Middle frontal gyrus (tissue), 1 donor: ENCODE data around the gene SMG1.
"Not testable (repeated sequence)": the region's sequence is repeated elsewhere in the genome, so short reads cannot be mapped to it uniquely, and the experiment has no call there.

Experiments used
- DNase-seq: peaks from one replicate; pipeline ENCODE4 v3.0.0-alpha.2; 2015; ENCODE audit warnings: low spot score; ENCODE audit errors: extremely low spot score

The SMG1 gene

DNA sequence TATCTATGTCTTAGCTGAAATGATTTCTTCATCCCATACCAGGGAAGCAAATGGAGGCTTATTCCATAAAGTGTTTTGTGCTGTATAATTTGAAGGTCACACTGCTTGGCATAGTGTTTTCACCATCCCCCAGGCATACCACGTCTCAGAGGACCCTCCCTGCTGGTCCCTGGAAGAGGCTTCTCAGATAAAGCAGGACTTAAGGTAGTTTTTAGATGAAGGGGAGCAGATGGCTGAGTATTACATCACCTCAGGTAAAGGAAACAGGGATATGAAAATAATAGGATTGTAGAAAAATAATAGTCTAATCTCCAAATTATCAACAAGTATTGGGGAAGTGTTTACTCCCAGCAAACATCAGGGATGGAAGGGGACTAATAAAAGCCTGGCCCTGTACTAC, 7.3 kb upstream of the SMG1 start:
- DNase-seq, result no peak

DNA sequence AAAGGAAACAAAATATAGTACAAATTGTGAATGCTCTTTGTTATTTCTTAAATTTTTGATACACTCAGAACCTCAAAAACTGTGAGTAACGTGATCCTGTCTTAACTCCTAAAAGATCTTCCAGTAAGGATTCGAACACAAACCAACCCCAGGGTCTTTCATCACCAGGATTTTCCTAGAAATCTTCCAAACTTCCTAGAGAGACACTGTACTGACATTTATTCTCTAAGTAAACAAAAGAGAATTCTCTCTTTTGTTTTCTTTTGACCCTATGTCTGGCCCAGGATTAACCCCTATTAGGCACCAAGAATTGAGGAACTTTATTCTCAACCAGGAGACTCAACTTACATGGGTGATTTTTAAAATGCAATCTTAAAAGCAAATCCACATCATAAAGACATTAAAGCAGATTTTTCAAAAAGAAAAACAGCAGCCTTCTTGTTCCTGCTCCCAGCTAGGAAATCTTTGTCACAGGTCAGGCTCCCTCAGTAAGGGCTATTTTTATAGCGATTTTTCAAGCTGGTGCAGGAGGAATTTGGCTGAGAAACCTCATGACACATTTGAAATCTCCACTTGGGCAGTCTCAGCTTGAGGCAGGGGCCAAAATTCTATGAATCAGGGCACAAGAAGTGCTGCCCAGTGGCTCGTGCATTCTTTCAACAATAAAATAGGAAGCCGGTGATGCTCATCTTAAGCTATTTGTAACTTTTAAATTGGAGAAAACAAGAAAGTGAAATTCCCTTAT, 6.2 kb upstream of the SMG1 start:
- no peak for DNase-seq

DNA sequence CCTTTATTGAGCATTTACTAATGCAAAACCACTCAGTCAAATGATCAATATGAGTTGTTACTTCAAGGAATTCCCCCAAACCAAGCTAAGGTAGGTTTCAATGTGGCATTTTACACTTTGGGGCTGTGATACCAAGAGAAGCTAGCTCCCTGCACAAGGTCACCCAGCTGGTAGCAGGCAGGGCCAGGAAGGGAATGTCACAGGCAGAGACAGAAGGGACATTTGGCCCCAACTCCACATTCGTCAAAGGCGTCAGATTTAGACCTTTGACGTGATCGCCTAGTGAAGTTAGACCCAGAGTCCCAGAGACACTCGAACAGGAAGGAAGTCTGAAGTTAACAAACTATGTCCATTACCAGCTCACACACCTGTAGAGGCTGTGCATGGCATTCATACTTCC, 5.5 kb upstream of the SMG1 start:
- DNase-seq, result no peak

DNA sequence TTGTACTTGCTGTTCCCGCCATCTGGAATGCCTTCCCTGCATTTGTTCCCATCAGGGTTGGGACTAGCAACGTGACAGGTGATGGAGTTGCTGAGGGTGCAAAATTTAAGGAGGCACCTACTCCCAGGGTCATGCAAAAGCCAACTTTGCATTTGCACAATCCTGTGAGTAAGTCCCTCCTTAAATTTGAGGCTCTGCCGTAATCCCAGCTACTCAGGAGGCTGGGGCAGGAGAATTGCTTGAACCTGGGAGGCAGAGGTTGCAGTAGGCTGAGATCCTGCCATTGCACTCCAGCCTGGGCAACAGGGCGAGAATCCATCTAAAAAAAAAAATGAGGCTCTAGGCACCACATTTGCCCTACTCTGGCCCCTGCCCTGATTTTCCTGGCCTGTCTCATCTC, 3.9 kb upstream of the SMG1 start:
- not testable (repeated sequence) for DNase-seq

DNA sequence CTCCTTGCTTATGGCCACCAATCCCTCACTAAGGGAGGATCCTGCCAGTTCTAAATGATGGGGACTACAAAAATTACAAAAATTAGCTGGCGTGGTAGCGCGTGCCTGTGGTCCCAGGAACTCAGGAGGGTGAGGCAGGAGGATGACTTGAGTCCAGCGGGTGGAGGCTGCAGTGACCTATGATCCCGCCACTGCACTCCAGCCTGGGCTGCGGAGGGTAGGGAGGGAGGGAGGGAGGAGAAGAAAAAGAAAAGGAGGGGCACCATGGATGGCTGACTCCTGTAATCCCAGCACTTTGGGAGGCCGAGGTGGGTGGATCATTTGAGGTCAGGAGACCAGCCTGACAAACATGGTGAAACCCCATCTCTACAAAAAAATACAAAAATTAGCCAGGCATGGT, 1.9 kb upstream of the SMG1 start:
- DNase-seq, result not testable (repeated sequence)

DNA sequence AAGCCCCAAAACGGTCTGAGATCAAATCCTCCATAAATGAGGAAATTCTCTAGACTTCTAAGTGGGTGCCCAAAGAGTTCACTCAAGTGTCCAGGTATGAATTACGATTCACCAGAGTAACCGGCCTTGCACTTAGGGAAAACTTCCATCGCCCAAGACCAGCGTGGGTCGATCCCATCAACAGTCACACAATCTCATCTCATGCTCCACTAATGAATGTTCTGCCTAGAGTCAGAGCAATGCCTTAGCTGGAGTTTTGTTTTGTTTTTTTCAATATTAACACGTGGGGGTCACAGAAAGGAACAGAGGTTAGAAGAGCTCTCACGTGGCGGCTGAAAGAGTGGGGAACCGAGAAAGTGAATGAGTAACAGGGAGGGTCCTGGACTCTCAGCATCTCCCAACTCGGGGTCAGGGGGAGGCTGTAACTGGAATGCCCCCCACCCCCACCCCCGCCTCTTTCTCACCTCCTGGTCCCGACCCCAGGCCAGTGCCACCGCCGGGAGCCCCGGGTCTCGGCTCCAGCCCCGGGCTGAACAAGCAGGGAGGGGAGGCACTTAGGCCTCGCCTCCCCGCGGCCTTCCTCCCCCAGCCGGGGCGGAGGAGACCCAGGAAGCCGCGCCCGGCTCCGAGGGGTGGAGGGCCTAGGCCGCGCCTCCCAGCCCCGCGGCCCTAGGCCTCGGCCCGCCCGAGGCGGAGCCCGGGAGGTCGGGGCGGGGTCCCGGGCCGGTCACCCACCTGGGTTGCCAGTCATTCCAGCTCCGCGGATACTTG, 808 bp downstream of the SMG1 start:
- DNase-seq, result not testable (repeated sequence)

DNA sequence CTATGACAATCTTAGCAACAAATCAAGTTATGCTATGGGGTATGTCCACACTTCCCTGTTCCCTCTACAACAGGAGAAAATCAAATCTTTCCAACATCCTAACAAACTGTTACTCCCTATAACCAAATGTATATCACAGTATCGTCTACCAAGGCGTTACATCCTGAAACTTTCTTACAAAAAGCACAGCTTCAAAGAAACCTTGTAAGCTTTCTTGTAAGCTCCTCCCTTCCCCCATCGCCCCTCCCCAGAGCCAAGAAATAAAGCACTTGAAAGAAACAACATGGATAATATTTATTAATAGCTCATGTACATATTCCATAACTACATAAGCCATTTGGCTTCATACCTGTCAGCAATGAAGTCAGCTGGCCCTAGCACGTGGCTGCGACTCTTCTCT, 2.3 kb downstream of the SMG1 start:
- not testable (repeated sequence) for DNase-seq

DNA sequence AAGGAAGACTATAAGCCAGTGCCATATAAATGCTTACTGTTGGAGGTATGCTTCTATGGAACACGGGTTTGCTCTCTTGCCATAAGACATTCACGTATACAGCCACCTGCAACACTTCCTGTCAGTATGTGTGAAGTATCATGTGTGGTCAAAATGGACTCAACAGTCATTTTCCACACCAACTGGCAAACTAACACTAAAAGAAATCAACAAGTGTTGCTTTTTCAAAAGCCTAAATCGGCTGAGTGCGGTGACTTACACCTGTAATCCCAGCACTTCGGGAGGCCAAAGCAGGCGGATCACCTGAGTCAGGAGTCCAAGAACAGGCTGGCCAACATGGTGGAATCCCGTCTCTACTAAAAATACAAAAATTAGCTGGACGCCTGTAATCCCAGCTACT, 3.1 kb downstream of the SMG1 start:
- not testable (repeated sequence) for DNase-seq

DNA sequence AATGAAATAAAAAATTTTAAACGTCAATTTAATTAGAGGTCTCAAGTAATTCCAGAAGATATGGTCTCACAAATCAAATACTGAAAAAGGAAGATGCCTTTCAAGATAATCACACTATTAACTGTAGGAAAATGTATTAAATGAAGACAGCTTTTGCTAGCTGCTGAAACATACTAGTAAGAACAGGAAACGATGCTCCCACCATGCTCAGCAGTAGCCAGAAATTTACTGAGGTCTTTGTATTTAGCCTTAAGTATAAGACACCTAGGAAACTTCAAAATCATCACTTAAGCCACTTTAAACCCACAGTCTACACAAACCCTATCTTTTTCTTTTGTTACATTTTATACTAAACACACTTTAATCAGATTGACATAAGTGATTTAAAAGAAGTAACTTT, 16.6 kb downstream of the SMG1 start:
- DNase-seq, result not testable (repeated sequence)

DNA sequence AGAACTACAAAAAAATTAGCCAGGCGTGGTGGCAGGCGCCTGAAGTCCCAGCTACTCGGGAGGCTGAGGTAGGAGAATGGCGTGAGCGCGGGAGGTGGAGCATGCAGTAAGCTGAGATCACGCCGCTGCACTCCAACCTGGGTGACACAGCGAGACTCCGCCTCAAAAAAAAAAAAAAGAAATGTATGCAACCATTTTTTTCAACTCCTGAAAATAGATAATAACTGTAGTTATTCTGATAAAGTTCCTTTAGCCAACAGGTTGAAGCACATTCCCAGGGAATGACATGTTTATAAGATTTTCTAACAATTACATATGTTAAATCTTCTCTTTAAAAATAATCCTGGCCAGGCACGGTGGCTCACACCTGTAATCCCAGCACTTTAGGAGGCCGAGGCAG, 17.5 kb downstream of the SMG1 start:
- not testable (repeated sequence) for DNase-seq

DNA sequence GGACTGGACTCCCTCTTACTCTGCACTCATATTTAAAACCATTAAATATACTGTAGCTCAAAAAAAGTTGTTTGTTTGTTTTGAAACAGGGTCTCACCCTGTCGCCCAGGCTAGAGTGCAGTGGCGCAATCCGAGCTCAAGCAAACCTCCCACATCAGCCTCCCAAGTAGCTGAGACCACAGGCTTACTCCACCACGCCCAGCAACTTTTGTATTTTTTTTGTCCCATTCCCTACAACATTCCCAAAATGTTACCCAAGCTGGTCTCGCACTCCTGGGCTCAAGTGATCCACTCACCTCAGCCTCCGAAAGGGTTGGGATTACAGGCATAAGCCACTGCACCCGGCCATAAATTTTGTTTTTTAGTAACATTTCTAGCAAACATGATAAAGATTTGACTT, 23.4 kb downstream of the SMG1 start:
- not testable (repeated sequence) for DNase-seq

DNA sequence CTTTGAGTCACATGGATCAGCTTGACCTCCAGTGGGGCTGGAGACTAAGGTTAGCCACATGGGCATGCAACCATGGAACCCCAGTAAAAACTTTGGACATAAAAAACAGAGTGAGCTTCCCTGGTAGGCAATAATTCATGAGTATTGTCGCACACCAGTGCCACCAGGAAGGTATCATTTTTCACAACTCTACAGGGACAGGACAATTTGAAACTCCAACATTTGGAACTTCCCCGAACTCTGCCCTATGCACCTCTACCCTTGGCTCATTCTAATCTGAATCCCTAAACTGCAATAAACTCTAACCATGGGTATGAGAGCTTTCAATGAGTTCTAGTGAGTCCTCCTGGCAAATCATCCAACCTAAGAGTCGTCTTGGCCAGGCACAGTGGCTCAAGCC, 24.2 kb downstream of the SMG1 start:
- not testable (repeated sequence) for DNase-seq

DNA sequence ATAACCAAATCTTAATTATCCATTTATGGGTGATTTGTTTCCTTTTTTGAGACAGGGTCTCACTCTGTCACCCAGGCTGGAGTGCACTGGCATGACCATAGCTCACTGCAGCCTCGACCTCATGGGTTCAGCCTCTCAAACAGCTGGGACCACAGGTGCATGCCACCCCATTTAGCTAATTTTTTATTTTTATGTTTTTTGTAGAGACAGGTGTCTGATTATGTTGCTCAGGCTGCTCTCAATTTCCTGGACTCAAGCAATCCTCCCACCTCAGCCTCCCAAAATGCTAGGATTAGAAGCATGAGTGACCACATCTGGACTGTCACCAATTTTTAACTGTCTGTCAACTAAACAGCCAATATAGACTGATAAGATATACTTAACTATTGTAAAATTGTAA, 25.0 kb downstream of the SMG1 start:
- DNase-seq, result not testable (repeated sequence)

DNA sequence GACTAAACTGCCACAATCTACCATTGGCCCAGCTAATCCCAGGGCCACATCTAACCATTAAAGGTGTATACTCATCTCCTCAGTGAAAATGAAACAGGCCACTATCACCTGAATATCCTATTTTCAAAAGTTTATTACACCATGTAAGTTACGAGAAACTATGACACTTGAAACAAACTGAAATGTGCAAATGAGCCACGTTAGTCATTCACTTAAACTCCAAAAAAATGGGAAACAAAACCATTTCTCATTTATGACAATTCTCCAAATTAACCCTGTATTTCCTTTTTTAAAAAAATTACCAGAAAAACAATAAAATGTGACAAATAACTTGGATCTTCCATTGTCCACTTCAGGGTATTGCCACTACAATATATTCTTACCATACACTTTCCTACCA, 41.8 kb downstream of the SMG1 start:
- DNase-seq, result not testable (repeated sequence)

DNA sequence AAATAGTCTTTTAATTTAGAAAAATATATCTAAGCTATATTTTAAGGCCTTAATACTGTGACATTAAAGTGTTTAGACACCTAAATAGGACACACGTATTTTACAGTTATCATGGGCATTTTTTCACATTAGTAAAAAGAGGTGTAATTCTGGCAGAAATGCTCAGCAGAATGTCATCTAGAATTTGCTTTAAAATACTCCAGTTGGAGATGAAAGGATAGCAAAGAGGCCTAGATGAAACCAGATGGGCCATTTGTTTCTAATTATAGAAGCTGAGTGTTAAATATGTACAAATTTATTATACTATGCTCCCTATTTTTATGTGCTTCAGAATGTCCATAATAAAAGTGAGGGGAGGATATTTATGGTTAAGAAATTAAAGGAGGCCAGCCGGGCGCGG, 48.5 kb downstream of the SMG1 start:
- DNase-seq, result not testable (repeated sequence)

DNA sequence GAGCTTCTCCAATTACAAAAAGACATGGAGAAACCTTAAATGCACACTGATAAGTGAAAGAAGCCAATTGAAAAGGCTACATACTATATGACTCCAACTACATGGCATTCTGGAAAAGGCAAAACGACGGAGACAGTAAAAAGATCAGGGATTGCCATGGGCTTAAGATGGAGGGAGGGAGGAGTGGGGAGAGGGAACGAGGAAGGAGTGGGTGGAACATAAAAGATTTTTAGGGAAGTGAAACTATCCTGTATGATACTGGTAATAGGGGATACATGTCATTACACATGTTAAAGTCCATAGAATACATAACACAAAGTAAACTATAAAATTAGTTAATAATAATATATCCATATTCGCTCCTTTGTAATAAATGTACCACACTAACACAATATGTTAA, 48.9 kb downstream of the SMG1 start:
- not testable (repeated sequence) for DNase-seq

DNA sequence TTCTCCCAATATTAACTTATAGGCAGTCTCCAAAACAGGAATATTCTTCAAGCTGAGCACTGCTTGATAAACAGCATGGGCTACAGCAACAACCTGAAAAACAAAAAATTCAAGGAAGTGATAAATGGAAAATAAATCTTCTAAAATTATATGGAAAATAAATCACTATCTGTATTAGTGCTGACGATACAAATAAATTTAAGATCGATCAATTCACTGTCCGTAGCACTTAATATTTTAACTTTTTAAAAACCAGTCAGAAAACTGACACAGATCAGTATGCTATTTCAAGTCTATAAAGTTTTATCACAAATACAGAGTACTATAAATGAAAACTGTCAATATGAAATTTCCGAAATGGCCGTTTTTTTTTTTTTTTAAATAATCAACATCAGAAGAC, 49.9 kb downstream of the SMG1 start:
- not testable (repeated sequence) for DNase-seq

DNA sequence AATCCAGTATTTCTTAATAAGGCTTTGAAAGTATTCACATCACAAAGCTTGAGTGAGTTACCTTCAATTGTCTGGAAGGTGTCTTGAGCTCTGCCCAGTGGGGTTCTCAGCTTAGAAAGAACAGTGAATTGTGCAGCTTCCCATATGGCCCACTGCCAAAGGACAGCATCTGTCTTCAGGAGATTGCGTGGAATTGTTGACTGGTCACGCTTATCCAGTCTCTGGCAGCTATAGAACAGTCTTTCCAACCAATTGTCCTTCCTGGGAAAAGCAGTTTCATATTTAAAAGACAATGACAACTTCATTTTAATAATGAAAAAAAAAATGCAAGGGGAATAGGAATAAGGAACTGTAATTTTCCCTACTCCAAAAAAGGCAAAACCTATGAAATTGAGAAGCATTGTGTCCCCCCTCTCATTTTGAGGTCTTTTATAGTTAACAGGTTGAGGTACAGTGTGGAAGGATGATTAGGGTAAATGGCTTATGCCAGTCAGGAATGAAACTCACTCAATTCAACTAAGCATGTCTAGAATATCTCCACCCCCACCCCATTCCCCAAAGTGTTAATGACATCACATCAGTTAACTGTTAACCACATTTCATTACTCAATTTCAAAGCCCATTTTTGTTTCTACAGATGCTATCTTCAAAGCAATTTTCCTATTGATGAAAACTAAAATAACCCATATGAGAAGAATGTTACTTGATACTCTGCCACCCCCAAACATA, 57.0 kb downstream of the SMG1 start:
- DNase-seq, result not testable (repeated sequence)

DNA sequence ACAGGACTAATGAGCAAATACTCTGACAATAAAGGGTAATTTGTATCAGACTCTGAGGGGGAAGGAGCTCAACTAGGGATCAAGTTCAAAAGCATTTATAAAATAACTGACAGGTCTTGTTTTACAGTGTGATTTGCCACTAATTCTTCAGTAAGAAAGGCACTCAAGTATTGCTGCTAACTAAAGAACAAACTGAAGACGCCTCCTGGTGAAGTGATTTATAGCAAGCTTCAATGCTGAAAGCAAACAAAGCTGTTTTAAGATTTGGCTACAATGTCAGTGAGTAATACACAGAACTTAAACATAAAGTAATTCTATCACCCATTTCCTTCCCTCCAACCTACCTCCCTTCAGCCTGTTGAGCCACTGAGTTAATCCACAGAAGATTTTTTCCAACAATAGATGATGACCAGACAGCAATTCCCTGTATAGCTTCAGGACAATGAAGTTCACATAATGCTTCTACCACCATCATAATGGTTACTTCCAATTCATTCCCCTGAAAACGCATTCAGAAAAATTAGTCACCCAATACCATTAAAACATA, 59.9 kb downstream of the SMG1 start:
- not testable (repeated sequence) for DNase-seq

DNA sequence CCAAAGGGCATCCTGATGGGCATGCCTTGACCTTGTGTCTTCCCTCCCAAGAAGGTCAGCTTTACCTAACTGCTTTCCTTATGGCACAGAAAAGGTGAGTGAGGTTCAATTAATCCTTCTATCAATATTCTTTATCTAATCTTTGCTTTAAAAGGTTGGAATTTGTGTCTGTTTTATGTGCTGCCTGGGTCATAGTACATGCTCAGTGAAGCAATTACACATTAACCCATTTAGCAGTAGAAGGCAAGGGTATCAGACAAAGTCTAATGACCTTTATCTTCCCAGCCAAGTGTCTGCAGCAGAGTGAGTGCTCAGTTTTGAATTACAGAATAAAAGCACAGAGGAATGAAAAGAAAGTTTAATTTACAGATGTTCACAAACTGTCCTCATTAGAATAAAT, 63.3 kb downstream of the SMG1 start:
- not testable (repeated sequence) for DNase-seq

DNA sequence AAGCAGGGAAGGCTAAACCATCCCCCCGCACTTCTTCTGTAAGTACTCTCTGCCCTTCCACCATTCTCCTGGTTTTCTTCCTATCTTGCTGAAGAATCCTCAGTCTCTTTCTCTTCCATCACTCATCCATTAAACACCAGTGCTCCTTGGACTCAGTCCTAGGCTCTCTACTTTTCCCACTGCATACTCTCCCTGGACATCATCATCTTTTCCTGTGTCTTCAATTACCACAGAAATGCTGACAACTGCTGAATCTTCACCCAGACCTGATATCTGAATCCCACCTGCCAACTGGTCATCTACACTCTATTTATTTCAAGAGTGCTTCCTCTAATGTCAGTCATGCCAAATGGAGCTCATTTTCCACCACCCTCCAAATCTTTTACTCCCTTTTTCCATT, 71.0 kb downstream of the SMG1 start:
- no peak for DNase-seq

DNA sequence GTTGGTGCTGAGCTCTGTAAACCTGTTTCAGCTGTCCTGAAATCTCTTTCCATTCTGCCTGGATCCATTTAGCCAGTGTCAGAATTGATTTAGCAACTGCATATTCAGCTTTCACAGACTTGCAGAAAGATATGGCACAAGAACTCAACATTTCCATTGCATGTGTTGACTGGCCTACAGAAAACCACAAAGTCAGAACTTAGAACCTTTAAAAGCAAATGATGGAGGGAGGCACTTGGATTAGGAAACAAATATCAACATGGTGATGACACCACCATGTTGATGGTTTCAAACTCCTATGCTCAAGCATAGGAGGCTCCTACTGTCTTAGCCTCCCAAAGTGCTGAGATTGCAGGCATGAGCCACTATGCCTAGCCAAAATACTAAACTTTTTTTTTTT, 72.5 kb downstream of the SMG1 start:
- DNase-seq, result no peak
